K562 (cell line): Measurements from ENCODE around the gene LY6G6F. TPM values are rescaled to one million over a fixed set of nuclear protein-coding genes. Genes with fewer than 3 reads are reported as not detected.

Experiments
- CBFA2T3 ChIP-seq: fragments of 450-650 bp; IDR thresholded peaks from 2 replicates; pipeline ENCODE4 v1.6.1; 2017
- CBFB ChIP-seq: sonication (generic); formaldehyde crosslinking; IDR thresholded peaks from 2 replicates; pipeline ENCODE4 v1.4.0; 2020; ENCODE audit warnings: mild to moderate bottlenecking, missing genetic modification reagents
- CHD1 ChIP-seq: fragments of 200-600 bp; sonication (generic); IDR thresholded peaks from one replicate; pipeline ENCODE4 v1.6.1; 2012; ENCODE audit warnings: mild to moderate bottlenecking, moderate library complexity, low read length, inconsistent platforms
- FOXA1 ChIP-seq: fragments of 450-650 bp; IDR thresholded peaks from 2 replicates; pipeline ENCODE4 v1.6.1; 2016; ENCODE audit warnings: mild to moderate bottlenecking, borderline replicate concordance
- HNRNPH1 ChIP-seq: fragments of 200-400 bp; formaldehyde crosslinking; optimal IDR thresholded peaks from 2 replicates; pipeline ENCODE3; 2017; ENCODE audit warnings: low read depth, mild to moderate bottlenecking, low read length, moderate library complexity
- HSF4 ChIP-seq: fragments of 250-450 bp; sonication (Bioruptor Pico); IDR thresholded peaks from 2 replicates; pipeline ENCODE4 v2.1.2; 2022; ENCODE audit warnings: mild to moderate bottlenecking, moderate library complexity, borderline replicate concordance
- LEF1 ChIP-seq: fragments of 450-650 bp; IDR thresholded peaks from 2 replicates; pipeline ENCODE4 v1.6.1; 2016; ENCODE audit warnings: mild to moderate bottlenecking
- NCOR1 ChIP-seq: fragments of 450-650 bp; IDR thresholded peaks from 2 replicates; pipeline ENCODE4 v1.6.1; 2016; ENCODE audit warnings: mild to moderate bottlenecking, moderate library complexity
- NEUROD1 ChIP-seq: fragments of 150-350 bp; IDR thresholded peaks from 2 replicates; pipeline ENCODE4 v1.6.1; 2014; ENCODE audit warnings: borderline replicate concordance, low read length, low read depth; ENCODE audit not compliant: partially characterized antibody
- PURB ChIP-seq: sonication (generic); formaldehyde crosslinking; IDR thresholded peaks from 2 replicates; pipeline ENCODE4 v1.9.0; 2021; ENCODE audit warnings: low read depth, mild to moderate bottlenecking, missing genetic modification reagents
- SP1 ChIP-seq: sonication (generic); formaldehyde crosslinking; IDR thresholded peaks from 2 replicates; pipeline ENCODE4 v1.8.1; 2022; ENCODE audit warnings: mild to moderate bottlenecking, missing genetic modification reagents
- SRF ChIP-seq, 2 experiments: fragments of 250-450, 450-650 bp in 1 of 2; sonication (Bioruptor Pico) in 1 of 2; sonication (generic) in 1 of 2; formaldehyde crosslinking; IDR thresholded peaks; 2 replicates each; pipeline versions ENCODE4 v1.5.0 to v1.5.1; 2020 to 2022; ENCODE audit warnings: mild to moderate bottlenecking in 1 of 2, missing genetic modification reagents in 1 of 2
- TGIF2 ChIP-seq: sonication (generic); formaldehyde crosslinking; IDR thresholded peaks from 2 replicates; pipeline ENCODE4 v1.8.1; 2022; ENCODE audit warnings: mild to moderate bottlenecking, missing genetic modification reagents, moderate library complexity
- U2AF1 ChIP-seq: fragments of 200-400 bp; formaldehyde crosslinking; optimal IDR thresholded peaks from 2 replicates; pipeline ENCODE3; 2017; ENCODE audit warnings: mild to moderate bottlenecking, low read depth, low read length, moderate library complexity
- ZNF764 ChIP-seq: fragments of 250-450 bp; sonication (Bioruptor Pico); IDR thresholded peaks from 2 replicates; pipeline ENCODE4 v1.4.0; 2020; ENCODE audit warnings: low read depth, mild to moderate bottlenecking, moderate library complexity
- polyA plus RNA-seq, 8 experiments: library from polyadenylated mRNA; depleted of rRNA in 4 of 8; stranded (reverse) in 5 of 8; unstranded in 3 of 8; fragments of >200 nt; fragmentation: Nextera tagmentation in 2 of 8; fragmentation: Illumina TruSeq in 1 of 8; extraction: Ambion mirVana in 2 of 8; extraction: Trizol in 1 of 8; gene quantifications; 2 replicates each; pipeline versions ENCODE4 v1.2.1 to v1.2.3, GENCODE V29; 2011 to 2014; ENCODE audit warnings: inconsistent platforms in 1 of 8, missing spikeins in 1 of 8
- total RNA-seq, 7 experiments: library from RNA; depleted of rRNA in 6 of 7; stranded (reverse); fragments of >200 nt in 6 of 7; fragmentation: Illumina TruSeq in 2 of 7; extraction: Trizol in 2 of 7; gene quantifications; 2 replicates each; pipeline versions ENCODE4 v1.2.1 to v1.2.3, GENCODE V29; 2011 to 2021; ENCODE audit warnings: low replicate concordance in 1 of 7
- TF ChIP-seq, protein P1 (sequence below), 2 experiments: fragments of 450-650 bp; conservative IDR thresholded peaks; 2 replicates each; pipeline ENCODE4 v1.6.1; 2017; ENCODE audit warnings: mild to moderate bottlenecking in 2 of 2, moderate library complexity in 2 of 2
- TF ChIP-seq, protein P2 (sequence below), 2 experiments: fragments of 450-650 bp; IDR thresholded peaks; 2 replicates each; pipeline ENCODE4 v1.6.1; 2018; ENCODE audit warnings: mild to moderate bottlenecking in 2 of 2, low read depth in 1 of 2; ENCODE audit not compliant: partially characterized antibody in 2 of 2
- TF ChIP-seq, protein P3 (sequence below): fragments of 450-650 bp; IDR thresholded peaks from 2 replicates; pipeline ENCODE4 v1.6.1; 2018; ENCODE audit not compliant: partially characterized antibody

The LY6G6F gene
- total and polyA plus RNA-seq, 9 of the 15 experiments (the other 6 are each of a cell fraction or from before 2014, with no cell fraction given): 0.14 to 0.50 (median 0.28) TPM; not detected in 2

DNA sequence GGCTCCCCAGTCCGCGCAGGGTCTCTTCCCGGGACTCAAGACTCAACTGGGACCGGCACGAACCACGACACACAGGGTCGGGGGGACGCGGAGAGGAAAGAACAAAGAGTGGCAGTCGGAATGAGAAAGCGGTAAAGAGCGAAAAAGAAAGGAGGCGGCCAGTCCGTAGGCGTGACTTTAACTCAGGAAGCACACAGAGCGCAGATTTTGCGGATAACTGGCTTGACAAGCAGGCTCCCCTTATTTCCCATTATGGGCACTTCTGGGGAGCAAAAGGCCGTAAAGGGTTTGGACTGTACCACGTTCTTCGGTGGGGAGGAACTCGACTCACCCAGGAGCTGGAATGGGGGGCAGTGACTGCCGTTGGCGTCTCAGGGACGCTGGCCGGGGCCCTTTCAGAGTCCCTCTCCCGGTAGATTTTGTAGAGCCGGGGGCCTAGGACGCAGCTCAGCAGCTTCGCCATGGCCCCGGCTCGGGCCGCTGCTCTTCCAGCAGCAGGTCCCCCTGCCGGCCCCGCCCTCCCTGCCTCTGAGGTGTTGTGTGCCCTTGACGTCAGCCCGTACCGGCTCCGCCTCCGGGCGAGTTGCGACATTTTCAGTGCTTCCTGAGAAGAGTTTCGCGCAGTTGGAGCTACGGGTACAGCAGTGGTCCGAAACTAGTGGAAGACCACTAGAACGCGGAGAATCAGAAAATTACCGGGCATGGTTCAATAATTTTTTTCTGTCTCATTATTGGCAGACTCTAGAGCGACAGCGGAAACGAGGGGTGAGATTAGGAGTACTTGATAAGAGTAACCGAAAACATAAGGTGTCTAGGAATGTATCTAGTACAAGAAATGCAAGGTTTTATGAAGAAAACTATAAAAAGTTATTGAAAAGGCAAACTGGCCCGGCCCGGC lies 3.6 kb upstream of the LY6G6F start, which contains the start of gene ABHD16A (continued):
- no peak for TF ChIP-seq U2AF1
- 0 out of 2 replicates have a peak, but pooled peaks have one; percentile 45 for TF ChIP-seq ZNF764
- TF ChIP-seq NEUROD1: peak; percentile 93
- TF ChIP-seq PURB (CRISPR knock-in tag): no peak
- no peak; the same call in 1 of the 2 replicates for TF ChIP-seq CBFA2T3
- TF ChIP-seq FOXA1: no peak
- no peak for TF ChIP-seq CBFB (CRISPR knock-in tag)
- no peak; the same call in 1 of the 2 replicates for TF ChIP-seq NCOR1
- peak; percentile 96 for TF ChIP-seq SP1 (CRISPR knock-in tag)
- TF ChIP-seq, protein P1, sequence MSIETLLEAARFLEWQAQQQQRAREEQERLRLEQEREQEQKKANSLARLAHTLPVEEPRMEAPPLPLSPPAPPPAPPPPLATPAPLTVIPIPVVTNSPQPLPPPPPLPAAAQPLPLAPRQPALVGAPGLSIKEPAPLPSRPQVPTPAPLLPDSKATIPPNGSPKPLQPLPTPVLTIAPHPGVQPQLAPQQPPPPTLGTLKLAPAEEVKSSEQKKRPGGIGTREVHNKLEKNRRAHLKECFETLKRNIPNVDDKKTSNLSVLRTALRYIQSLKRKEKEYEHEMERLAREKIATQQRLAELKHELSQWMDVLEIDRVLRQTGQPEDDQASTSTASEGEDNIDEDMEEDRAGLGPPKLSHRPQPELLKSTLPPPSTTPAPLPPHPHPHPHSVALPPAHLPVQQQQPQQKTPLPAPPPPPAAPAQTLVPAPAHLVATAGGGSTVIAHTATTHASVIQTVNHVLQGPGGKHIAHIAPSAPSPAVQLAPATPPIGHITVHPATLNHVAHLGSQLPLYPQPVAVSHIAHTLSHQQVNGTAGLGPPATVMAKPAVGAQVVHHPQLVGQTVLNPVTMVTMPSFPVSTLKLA (conservative IDR thresholded peaks at IDR 0.05): peak; percentile 76 to 91
- TF ChIP-seq, protein P2, sequence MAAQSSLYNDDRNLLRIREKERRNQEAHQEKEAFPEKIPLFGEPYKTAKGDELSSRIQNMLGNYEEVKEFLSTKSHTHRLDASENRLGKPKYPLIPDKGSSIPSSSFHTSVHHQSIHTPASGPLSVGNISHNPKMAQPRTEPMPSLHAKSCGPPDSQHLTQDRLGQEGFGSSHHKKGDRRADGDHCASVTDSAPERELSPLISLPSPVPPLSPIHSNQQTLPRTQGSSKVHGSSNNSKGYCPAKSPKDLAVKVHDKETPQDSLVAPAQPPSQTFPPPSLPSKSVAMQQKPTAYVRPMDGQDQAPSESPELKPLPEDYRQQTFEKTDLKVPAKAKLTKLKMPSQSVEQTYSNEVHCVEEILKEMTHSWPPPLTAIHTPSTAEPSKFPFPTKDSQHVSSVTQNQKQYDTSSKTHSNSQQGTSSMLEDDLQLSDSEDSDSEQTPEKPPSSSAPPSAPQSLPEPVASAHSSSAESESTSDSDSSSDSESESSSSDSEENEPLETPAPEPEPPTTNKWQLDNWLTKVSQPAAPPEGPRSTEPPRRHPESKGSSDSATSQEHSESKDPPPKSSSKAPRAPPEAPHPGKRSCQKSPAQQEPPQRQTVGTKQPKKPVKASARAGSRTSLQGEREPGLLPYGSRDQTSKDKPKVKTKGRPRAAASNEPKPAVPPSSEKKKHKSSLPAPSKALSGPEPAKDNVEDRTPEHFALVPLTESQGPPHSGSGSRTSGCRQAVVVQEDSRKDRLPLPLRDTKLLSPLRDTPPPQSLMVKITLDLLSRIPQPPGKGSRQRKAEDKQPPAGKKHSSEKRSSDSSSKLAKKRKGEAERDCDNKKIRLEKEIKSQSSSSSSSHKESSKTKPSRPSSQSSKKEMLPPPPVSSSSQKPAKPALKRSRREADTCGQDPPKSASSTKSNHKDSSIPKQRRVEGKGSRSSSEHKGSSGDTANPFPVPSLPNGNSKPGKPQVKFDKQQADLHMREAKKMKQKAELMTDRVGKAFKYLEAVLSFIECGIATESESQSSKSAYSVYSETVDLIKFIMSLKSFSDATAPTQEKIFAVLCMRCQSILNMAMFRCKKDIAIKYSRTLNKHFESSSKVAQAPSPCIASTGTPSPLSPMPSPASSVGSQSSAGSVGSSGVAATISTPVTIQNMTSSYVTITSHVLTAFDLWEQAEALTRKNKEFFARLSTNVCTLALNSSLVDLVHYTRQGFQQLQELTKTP (IDR thresholded peaks at IDR 0.05; ENCODE audit: low read depth in 1 of 2, partially characterized antibody in 2 of 2): peak; percentile 54 to 99
- peak; percentile 25 to 94; a peak in 3 of 4 replicates for TF ChIP-seq SRF (CRISPR knock-in tag; IDR thresholded peaks at IDR 0.05)
- peak; percentile 51; the same call in 1 of the 2 replicates for TF ChIP-seq LEF1
- no peak for TF ChIP-seq TGIF2 (CRISPR knock-in tag)
- TF ChIP-seq HNRNPH1: no peak
- TF ChIP-seq, protein P3, sequence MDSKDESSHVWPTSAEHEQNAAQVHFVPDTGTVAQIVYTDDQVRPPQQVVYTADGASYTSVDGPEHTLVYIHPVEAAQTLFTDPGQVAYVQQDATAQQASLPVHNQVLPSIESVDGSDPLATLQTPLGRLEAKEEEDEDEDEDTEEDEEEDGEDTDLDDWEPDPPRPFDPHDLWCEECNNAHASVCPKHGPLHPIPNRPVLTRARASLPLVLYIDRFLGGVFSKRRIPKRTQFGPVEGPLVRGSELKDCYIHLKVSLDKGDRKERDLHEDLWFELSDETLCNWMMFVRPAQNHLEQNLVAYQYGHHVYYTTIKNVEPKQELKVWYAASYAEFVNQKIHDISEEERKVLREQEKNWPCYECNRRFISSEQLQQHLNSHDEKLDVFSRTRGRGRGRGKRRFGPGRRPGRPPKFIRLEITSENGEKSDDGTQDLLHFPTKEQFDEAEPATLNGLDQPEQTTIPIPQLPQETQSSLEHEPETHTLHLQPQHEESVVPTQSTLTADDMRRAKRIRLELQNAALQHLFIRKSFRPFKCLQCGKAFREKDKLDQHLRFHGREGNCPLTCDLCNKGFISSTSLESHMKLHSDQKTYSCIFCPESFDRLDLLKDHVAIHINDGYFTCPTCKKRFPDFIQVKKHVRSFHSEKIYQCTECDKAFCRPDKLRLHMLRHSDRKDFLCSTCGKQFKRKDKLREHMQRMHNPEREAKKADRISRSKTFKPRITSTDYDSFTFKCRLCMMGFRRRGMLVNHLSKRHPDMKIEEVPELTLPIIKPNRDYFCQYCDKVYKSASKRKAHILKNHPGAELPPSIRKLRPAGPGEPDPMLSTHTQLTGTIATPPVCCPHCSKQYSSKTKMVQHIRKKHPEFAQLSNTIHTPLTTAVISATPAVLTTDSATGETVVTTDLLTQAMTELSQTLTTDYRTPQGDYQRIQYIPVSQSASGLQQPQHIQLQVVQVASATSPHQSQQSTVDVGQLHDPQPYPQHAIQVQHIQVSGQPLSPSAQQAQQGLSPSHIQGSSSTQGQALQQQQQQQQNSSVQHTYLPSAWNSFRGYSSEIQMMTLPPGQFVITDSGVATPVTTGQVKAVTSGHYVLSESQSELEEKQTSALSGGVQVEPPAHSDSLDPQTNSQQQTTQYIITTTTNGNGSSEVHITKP: peak; percentile 99
- no peak for TF ChIP-seq HSF4 (CRISPR knock-in tag)
- TF ChIP-seq CHD1: peak; percentile 99
